ENCODE measurements around the gene CCL21.

- TF ChIP-seq CTCF (IDR thresholded peaks at IDR 0.05) (no peak), POLR2A (IDR thresholded peaks at IDR 0.05) (no peak)
Observed at GRCh38 chr9:34714007-34714406, 4.1 kb upstream of the CCL21 start.

All from upper lobe of left lung (tissue), 4 donors.